OCI-LY1 (cell line): ENCODE results near the gene SHFL.

Experiments used
- H2AFZ ChIP-seq: fragments of 200-600 bp; sonication (generic), shearing (Covaris generic); 2 replicates; pipeline ENCODE4 v1.6.0; 2014; ENCODE audit warnings: antibody characterized with exemption, mild to moderate bottlenecking, low read length
- H3F3A ChIP-seq: fragments of 200-600 bp; sonication (generic), shearing (Covaris generic); 2 replicates; pipeline ENCODE4 v1.6.0; 2014; ENCODE audit warnings: mild to moderate bottlenecking, antibody characterized with exemption, low read length, moderate library complexity; ENCODE audit not compliant: insufficient read depth
- H3K27ac ChIP-seq: fragments of 200-600 bp; sonication (generic); 2 replicates; pipeline ENCODE4 v1.5.1; 2014; ENCODE audit warnings: low read length, mixed run types, mild to moderate bottlenecking, low read depth; ENCODE audit not compliant: poor library complexity, severe bottlenecking
- H3K27me3 ChIP-seq: fragments of 200-600 bp; sonication (generic); 2 replicates; pipeline ENCODE4 v1.6.0; 2014; ENCODE audit warnings: antibody characterized with exemption, mild to moderate bottlenecking, low read length, moderate library complexity; ENCODE audit not compliant: insufficient read depth
- H3K36me3 ChIP-seq: fragments of 200-600 bp; sonication (generic); 2 replicates; pipeline ENCODE4 v1.6.1; 2014; ENCODE audit warnings: mild to moderate bottlenecking, antibody characterized with exemption, low read length, moderate library complexity, mixed read lengths; ENCODE audit not compliant: insufficient read depth
- H3K4me1 ChIP-seq: fragments of 200-600 bp; sonication (generic); 2 replicates; pipeline ENCODE4 v1.5.1; 2014; ENCODE audit warnings: mild to moderate bottlenecking, low read length, moderate library complexity; ENCODE audit not compliant: insufficient read depth, severe bottlenecking
- H3K4me2 ChIP-seq: fragments of 200-600 bp; sonication (generic), shearing (Covaris generic); 2 replicates; pipeline ENCODE4 v1.6.1; 2014; ENCODE audit warnings: low read length
- H3K4me3 ChIP-seq: fragments of 200-600 bp; sonication (generic); 2 replicates; pipeline ENCODE4 v1.5.1; 2014; ENCODE audit warnings: low read length, low read depth, mild to moderate bottlenecking, mixed read lengths; ENCODE audit not compliant: poor library complexity, severe bottlenecking
- H3K79me2 ChIP-seq: fragments of 200-600 bp; shearing (Covaris generic); 2 replicates; pipeline ENCODE4 v1.6.1; 2016; ENCODE audit warnings: mixed run types, low read length, mixed read lengths; ENCODE audit not compliant: insufficient read depth
- H3K9ac ChIP-seq: fragments of 200-600 bp; sonication (generic), shearing (Covaris generic); 2 replicates; pipeline ENCODE4 v1.6.1; 2014; ENCODE audit warnings: mild to moderate bottlenecking, low read length, mixed read lengths
- H3K9me2 ChIP-seq: fragments of 200-600 bp; sonication (generic), shearing (Covaris generic); 2 replicates; pipeline ENCODE4 v1.6.1; 2014; ENCODE audit warnings: low read depth, mild to moderate bottlenecking, low read length, mixed read lengths
- H3K9me3 ChIP-seq: fragments of 200-600 bp; shearing (Covaris generic); 2 replicates; pipeline ENCODE4 v1.6.1; 2014; ENCODE audit warnings: low read length, mixed read lengths
- H4K20me1 ChIP-seq: fragments of 200-600 bp; sonication (generic), shearing (Covaris generic); 2 replicates; pipeline ENCODE4 v1.6.0; 2016; ENCODE audit warnings: mild to moderate bottlenecking, low read length; ENCODE audit not compliant: insufficient read depth
- CTCF ChIP-seq: fragments of 200-600 bp; sonication (generic), shearing (Covaris generic); IDR thresholded peaks from 2 replicates; pipeline ENCODE4 v1.5.1; 2017; ENCODE audit warnings: mild to moderate bottlenecking, antibody characterized with exemption, low read length, moderate library complexity, mixed read lengths
- EZH2 ChIP-seq: fragments of 200-600 bp; sonication (generic), shearing (Covaris generic); IDR thresholded peaks from 2 replicates; pipeline ENCODE4 v1.8.0; 2017; ENCODE audit warnings: borderline replicate concordance, mixed run types, mild to moderate bottlenecking, antibody characterized with exemption, low read length, moderate library complexity, mixed read lengths

Gene SHFL

GRCh38 chr19:10134040-10134439, 47.9 kb downstream of the SHFL start:
- Histone ChIP-seq H3K36me3 (peaks cover 99% of the 10 kb centered on the region), H3K4me1 (no peaks in the 10 kb centered on the region), H3K27me3 (no peaks in the 10 kb centered on the region), H3K9me2 (no peaks in the 10 kb centered on the region), H3K79me2 (no peaks in the 10 kb centered on the region), H3F3A (no peaks in the 10 kb centered on the region), H4K20me1 (no peaks in the 10 kb centered on the region), H2AFZ (no peak overlapping the region), H3K4me3 (no peak overlapping the region), H3K9ac (no peak overlapping the region), H3K9me3 (no peaks in the 10 kb centered on the region), H3K4me2 (no peak overlapping the region), H3K27ac (no peak overlapping the region)
- TF ChIP-seq CTCF (no peak), EZH2 (no peak)

- Histone ChIP-seq H3K4me1 (no peaks in the 10 kb centered on the region), H4K20me1 (no peaks in the 10 kb centered on the region), H3K79me2 (no peaks in the 10 kb centered on the region), H3K27me3 (no peaks in the 10 kb centered on the region), H3K27ac (no peak overlapping the region), H3K9me3 (no peaks in the 10 kb centered on the region), H3K4me3 (no peak overlapping the region), H3F3A (no peaks in the 10 kb centered on the region), H3K9me2 (no peaks in the 10 kb centered on the region), H2AFZ (no peak overlapping the region), H3K9ac (no peak overlapping the region), H3K4me2 (no peak overlapping the region), H3K36me3 (peaks cover 100% of the 10 kb centered on the region)
- no peak for TF ChIP-seq CTCF
- no peak for TF ChIP-seq EZH2
Measured at GRCh38 chr19:10135551-10136334, 49.6 kb downstream of the SHFL start.

- no peak overlapping the region for H2AFZ ChIP-seq
- H3F3A ChIP-seq: no peaks in the 10 kb centered on the region
- no peaks in the 10 kb centered on the region for H3K9me3 ChIP-seq
- no peak overlapping the region for H3K27ac ChIP-seq
- peaks cover 100% of the 10 kb centered on the region for H3K36me3 ChIP-seq
- no peaks in the 10 kb centered on the region for H4K20me1 ChIP-seq
- H3K9ac ChIP-seq: no peak overlapping the region
- no peak overlapping the region for H3K4me3 ChIP-seq
- no peak for TF ChIP-seq CTCF
- TF ChIP-seq EZH2: no peak
- H3K27me3 ChIP-seq: no peaks in the 10 kb centered on the region
- H3K79me2 ChIP-seq: no peaks in the 10 kb centered on the region
- no peaks in the 10 kb centered on the region for H3K4me1 ChIP-seq
- no peaks in the 10 kb centered on the region for H3K9me2 ChIP-seq
- no peak overlapping the region for H3K4me2 ChIP-seq
Measured at GRCh38 chr19:10136936-10137335, 50.8 kb downstream of the SHFL start.
